ENCODE data around the gene TCEANC2.
"Not testable (repeated sequence)": the region's sequence is repeated elsewhere in the genome, so short reads cannot be mapped to it uniquely, and the experiment has no call there.

GRCh38 chr1:54104613-54105012, 51.2 kb downstream of the TCEANC2 start:
- not testable (repeated sequence) for TF ChIP-seq POLR2AphosphoS5 (IDR thresholded peaks at IDR 0.05; ENCODE audit: borderline replicate concordance, low read depth, low read length); EZH2 (IDR thresholded peaks at IDR 0.05); FOXP2 (optimal IDR thresholded peaks at IDR 0.05; ENCODE audit: control extremely low read depth, extremely low read length, insufficient read depth)
